ENCODE results near the gene SVOPL. TPM values are rescaled to one million over a fixed set of nuclear protein-coding genes. Genes with fewer than 3 reads are reported as not detected.

The SVOPL gene
- polyA plus RNA-seq, 4 donors = 2.3 to 5.1 (median 2.9) TPM

DNA sequence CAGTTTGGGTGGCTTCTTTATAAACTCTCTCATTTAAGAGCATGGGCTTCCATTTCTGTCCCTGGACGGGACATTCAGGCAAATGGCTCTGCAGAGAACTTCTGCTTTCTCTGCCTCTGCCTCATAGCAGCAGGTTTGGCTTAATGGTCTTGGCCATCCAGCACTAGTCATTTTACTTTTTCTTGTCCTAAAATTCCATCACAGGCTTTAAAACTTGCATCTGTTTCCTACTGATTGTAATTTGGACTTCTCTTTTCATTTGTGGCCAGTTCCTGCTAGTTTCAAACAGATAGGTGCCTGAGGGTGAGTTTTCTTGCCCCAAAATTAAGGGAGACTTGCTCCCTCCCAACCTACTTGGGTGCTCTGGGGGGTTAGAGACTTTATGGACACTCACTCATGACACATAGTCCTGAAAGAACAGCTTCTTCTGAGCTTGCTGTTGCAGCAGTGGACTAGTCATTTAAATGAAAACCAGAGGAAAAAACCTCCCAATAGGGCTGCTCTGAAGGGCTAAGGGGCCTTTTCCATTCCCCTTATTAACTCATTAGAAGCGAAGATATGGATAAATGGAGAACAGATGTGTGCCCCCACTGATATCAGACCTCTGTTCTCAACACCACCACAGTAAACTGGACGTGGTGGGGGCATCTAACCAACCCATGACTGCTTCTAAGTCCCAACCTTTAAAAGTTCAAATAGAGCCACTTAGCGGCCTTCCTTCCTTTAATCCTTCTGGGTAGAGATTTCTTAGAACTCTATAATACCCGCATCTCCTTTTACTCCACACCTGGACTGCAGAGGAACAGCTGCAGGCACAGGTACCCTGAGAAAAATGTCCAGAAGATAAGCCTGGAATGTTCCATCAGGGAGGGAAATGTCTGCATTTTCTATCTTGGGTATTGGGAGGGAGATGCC lies 38.8 kb downstream of the SVOPL start:
- no peak for DNase-seq (ENCODE audit: low read depth in 4 of 4, low spot score in 3 of 4)

DNA sequence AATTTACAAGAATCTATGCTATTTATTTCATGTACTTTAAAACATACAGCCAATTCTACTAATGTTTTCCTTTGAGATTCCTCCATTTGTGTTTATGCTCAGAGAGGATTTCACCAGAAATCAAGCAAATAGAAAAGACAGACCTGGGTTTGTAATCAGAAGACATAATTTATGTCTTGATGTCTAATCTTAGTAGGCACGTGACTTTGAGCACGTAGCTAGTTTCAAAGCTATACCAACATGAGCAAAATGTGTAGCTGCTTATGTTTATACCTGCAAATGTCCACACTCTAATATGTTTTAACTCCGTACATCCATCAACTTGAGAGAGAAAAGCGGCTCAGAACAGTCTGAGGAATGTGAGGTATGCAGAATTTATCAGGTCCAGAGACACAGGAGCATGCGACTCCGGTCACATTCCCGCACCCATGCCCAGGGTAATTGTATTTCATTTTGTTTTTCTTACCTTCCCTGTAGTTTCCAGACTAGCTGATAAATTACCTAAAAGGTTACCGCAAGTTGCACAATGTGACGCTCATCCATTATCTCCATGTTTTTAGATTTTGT lies 40.0 kb downstream of the SVOPL start:
- DNase-seq (ENCODE audit: low read depth in 4 of 4, low spot score in 3 of 4) = no peak

DNA sequence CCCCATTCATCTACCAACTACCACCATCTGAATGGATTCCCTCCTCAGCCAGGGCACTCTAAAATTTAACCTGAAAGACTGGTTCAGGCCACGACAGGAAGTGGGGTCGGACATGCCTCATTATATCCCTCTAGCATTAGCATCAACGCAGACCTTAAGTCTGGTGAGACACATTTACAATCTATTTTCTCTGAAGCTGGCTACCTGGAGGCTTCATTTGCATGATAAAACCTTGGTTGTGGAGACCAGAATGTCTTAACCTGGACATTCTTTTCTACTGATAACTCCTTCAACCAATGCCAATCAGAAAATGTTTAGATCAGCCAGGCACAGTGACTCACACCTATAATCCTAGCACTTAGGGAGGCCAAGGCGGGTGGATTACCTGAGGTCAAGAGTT lies 42.3 kb downstream of the SVOPL start:
- DNase-seq (ENCODE audit: low read depth in 4 of 4, low spot score in 3 of 4) = no peak

DNA sequence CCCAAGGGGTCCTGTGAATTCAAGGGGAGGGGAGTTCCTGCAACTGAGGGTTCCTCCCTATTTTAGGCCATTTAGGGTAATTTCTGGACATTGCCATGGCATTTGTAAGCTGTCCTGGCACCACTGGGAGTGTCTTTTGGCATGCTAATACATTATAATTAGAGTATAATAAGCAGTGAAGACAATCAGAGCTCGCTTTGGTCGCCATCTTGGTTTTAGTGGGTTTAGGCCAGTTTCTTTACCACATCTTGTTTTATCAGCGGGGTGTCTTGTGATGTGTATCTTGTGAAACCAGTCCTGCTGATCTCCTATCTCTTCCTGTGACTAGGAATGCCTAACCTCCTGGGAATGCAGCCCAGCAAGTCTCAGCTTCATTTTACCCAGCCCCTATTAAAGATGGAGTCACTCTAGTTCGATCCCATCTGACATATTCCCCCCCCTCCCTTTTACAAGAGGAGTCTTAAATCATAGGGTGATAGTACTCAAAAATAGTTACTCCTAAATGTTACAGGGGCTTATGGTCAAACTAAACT lies 43.2 kb downstream of the SVOPL start:
- no peak for DNase-seq (ENCODE audit: low read depth in 4 of 4, low spot score in 3 of 4)

DNA sequence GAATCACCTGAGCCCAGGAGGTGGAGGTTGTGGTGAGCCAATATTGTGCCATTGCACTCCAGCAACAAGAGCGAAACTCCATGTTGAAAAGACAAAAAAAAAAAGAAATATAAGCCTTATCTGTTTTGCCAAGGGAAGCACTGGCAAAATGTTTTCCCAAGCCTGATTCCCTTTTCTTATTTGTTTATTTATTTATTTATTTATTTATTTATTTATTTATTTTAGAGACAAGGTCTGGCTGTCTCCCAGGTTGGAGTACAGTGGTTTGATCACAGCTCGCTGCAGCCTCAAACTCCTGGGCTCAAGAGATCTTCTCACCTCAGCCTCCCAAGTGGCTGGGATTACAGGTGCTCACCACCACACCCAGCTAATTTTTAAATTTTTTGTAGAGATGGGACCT lies 44.2 kb downstream of the SVOPL start:
- no peak for DNase-seq (ENCODE audit: low read depth in 4 of 4, low spot score in 3 of 4)

DNA sequence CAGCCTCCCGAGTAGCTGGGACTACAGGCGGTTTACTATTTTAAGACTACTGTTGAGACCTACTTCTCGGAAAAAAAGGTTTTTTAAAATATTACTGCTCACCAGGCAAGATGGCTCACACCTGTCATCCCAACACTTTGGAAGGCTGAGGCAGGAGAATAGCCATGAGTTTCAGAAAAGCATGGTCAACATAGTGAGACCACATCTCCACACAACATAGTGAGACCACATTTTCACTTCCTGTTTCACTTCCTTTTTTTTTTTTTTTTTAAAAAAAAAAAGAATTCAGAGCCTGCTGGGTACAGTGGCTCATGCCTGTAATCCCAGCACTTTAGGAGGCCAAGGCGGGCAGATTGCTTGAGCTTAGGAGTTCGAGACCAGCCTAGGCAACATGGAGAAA lies 46.5 kb downstream of the SVOPL start:
- no peak for DNase-seq (ENCODE audit: low read depth in 4 of 4, low spot score in 3 of 4)

DNA sequence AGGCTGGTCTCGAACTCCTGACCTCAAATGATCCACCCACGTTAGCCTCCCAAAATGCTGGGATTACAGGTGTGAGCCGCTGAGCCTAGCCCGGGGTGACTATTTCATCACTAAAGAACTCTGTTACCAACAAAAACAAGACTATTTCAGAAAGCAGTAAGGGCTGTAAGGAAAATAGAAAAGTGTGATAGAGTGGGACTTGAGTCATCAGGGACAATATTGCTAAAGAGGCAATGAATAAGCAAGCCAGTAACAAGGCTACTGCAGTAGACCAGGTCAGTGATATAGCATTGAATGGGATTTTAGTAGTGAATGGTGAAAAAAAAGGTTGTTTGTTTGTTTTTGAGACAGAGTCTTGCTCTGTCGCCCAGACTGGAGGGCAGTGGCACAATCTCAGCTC lies 51.7 kb downstream of the SVOPL start:
- DNase-seq (ENCODE audit: low read depth in 4 of 4, low spot score in 3 of 4) = no peak

DNA sequence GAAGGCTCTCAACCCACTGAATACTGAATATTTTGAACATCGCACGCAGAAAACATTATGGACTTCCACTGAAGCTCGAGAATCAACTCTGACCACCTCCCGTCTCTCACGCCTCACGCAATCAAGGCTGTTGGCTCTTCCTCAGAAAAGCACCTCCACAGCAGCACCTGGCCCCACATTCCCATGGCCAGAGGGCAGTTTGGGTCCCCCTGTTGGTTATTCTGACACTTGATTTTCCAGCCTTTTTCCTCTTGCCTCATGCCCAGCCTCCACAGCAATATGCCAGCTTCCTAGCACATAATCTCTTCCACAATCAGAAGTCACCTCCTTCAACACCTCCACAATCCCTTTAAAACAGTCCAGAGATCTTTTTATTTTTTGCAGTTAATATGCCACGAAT lies 55.9 kb downstream of the SVOPL start:
- DNase-seq (ENCODE audit: low read depth in 4 of 4, low spot score in 3 of 4) = no peak

DNA sequence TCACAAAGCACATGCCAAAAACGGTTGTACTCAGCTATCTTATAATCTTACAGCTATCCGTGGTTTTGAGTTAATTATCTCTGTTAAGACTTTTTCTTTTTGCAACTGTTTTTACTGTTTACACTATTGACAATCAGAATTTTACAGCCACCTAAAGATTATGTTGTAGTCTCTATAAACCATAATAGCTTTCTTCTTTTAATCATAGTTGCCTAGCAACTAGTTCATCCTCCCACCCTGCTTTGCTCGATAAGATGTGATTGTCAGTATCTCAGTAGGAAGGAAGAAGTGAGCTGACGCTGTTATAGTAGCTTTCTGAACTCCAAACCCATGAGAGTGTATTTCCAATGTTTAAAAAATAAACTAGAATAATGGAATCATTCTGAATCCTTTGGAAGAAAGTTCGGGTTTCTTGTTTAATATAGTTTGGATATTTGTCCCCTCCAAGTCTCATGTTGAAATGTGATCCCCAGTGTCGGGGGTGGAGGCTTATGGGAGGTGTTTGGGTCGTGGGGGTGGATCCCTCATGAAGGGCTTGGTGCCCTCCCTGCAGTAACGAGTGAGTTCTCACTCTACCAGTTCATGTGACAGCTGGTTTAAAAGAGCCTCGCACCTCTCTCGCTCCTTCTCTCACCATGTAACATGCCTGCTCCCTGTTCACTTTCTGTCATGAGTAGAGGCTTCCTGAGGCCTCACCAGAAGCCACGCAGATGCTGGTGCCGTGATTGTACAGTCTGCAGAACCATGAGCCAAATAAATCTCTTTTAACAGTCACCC lies 68.1 kb downstream of the SVOPL start:
- no peak for DNase-seq (ENCODE audit: low read depth in 4 of 4, low spot score in 3 of 4)

DNA sequence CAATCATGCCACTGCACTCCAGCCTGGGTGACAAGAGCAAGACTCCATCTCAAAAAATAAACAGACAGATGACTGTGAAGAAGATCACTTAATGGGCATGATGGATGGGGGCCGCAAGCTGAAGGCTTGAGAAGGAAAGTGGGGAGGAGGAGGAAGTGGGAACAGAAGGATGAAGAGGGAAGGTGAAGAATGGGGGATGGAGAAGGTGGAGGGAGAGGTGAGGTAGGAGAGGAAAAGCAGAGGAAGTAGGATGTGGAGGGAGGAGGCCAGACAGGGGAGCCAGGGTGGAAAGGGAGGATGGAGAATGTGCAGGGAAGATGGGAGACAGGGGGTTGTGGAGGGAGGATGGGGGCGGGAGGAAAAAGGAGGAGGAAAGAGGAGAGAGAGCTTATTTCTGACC lies 68.8 kb downstream of the SVOPL start:
- DNase-seq (ENCODE audit: low read depth in 4 of 4, low spot score in 3 of 4) = no peak

DNA sequence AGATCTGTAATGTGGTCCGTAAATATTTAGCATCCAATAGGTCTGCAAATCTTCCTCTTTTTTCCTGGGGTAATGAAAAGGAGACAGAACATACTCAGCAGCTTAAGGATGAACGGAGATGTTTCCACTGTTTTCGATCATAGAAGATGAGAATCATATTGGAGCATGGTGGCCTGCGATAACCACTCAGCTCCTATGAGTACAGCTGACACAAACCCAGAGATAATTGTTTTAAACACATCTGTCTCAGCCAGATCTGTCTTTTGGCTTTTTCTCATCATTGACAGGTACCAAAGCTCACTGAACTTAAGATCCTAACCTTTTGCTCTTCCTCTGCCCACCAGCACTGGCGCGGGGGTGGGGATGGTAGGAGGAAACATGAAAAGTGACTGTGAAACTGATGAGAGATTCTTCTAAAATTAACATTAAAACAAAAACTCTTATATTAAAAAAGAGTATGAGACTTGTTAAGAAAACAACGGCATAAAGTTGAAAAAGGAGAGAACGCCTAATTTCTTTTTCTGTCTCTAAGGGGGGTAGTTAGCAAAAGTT lies 71.0 kb downstream of the SVOPL start:
- DNase-seq (ENCODE audit: low read depth in 4 of 4, low spot score in 3 of 4) = no peak

DNA sequence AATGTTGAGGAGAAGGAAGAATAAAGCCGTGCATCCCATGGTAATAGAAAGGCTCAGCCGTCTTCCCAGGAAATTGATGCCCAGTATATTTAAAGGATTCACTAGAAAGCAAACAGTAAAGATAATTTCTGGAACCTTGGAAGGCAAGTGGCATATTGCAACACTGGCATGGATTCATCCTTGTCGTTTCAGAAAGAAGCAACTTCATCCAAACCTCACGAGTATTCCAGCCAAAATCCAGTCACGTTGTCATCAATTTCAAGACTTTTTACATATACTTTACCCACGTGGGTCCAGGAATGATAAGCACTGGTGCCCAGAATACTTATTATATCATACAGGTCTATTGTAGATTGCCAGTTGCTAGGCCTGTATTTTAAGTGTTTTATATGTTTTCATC lies 73.8 kb downstream of the SVOPL start:
- DNase-seq (ENCODE audit: low read depth in 4 of 4, low spot score in 3 of 4) = no peak

DNA sequence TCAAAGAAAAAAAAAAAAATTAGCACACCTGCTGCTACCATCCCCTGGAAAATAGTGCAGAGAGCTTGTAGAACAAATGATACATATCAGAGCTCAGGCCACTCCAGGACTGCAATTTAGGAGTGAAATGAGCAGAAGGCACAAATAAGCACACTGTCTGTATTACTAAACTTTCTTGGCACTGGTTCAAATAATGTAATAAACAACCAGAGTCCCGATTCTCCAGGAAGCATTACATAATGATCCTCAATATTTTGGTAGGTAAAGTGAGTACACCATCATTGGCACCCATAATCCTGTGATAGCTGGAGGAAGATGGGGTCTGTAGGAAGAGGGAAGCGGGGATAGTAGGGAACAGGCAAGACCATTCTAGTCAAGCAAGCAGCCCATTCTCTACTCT lies 74.3 kb downstream of the SVOPL start:
- no peak for DNase-seq (ENCODE audit: low read depth in 4 of 4, low spot score in 3 of 4)

DNA sequence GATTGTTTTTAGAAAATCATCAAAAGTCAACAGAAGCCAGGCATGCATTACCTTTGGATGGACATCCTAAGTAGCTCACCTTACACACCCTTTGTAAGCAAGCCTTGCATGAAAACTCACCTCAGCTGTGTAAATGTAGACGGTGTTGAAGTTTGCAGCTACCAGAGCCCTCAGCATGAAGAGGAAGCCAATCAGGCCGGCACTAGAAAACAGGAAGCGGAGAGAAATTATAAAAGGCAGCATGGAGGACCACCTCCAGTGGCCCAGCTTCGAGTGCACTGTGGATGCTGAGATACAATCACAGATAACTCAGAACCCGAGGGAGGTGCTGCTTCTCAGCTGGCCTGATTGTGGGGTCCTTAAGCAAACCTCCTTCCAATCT lies 75.3 kb downstream of the SVOPL start:
- no peak for DNase-seq (ENCODE audit: low read depth in 4 of 4, low spot score in 3 of 4)

DNA sequence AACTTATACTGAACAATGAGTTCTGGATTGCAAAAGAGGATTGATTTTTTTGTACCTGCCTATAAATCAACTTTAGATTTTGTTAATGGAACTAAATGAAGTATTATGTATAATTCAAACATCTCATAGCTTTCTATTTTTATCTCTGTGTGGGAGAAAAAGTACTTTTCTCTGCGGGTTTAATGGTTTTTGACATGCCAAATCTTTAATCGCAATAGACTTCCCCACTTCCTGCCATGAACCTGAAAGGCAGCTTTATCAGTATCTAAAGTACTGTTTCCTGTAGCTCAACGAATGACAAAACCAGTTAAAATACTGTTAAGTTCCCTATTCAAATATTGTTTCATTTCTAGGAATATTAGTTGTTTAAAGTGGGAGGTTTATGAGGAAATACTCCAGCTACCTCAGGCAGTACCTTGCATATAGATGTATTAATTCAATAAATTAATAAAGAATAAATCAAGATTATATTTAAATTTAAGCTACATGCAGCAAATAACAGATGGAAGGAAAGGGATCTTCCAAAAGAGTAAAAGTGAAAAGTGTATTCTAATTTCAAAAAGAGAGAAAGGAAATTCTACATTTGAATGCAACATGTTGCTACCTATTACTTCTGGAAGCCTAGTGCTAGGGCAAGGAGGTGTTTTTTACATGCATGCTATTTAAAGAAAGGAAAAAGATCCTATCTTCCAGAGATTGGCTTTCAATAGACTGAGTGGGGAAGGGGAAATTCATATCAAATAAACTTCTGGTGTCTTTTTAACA lies 75.9 kb downstream of the SVOPL start:
- DNase-seq (ENCODE audit: low read depth in 4 of 4, low spot score in 3 of 4) = no peak

DNA sequence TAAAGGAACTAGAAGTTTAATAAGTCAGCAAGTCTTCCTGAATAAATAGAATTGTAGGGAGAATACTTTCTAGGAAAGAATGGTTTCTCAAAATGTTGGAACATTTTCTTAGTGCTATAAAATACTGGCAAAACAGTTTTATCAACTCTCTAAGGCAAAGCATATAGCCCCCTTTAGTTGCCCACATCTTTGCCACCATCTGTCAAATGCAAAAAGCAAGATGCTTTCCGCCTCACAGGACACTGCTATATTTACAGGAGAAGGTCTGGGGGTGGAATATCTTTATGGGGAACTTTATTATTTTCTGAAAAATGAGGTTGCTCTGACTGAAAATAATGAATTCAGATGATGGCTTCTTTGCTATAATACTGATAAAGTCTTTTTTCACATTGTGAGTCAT lies 78.3 kb downstream of the SVOPL start:
- DNase-seq (ENCODE audit: low read depth in 4 of 4, low spot score in 3 of 4) = no peak

DNA sequence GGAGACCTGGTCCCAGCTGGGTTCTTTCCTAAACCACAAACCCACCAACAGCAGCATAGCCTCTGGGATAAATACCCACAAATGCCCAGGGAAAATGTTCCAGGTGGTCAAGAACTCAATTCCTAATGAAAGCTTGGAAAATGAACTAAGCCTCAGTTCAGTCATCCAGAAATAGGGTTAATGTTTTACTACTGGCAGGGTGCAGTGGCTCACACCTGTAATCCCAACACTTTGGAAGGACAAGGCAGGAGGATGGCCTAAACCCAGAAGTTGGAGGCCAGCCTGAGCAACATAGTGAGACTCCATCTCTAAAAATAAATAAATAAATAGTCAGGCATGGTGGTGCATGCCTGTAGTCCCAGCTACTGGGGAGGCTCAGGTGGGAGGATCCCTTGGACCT lies 82.2 kb downstream of the SVOPL start:
- no peak for DNase-seq (ENCODE audit: low read depth in 4 of 4, low spot score in 3 of 4)

DNA sequence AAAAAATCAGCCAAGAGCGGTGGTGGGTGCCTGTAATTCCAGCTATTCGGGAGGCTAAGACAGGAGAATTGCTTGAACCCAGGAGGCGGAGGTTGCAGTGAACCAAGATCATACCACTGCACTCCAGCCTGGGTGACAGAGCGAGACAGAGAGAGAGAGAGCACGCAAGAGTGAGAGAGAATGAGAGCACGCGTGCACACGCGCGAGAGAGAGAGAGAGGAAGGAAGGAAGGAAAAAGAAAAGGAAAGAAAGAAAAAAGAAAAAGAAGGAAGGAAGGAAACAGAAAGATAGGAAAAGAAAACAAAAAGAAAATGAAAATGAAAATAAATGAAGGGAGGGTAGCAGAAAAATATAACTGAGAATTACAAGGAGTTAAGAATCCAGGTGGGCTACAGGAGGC lies 82.7 kb downstream of the SVOPL start:
- DNase-seq (ENCODE audit: low read depth in 4 of 4, low spot score in 3 of 4) = no peak

DNA sequence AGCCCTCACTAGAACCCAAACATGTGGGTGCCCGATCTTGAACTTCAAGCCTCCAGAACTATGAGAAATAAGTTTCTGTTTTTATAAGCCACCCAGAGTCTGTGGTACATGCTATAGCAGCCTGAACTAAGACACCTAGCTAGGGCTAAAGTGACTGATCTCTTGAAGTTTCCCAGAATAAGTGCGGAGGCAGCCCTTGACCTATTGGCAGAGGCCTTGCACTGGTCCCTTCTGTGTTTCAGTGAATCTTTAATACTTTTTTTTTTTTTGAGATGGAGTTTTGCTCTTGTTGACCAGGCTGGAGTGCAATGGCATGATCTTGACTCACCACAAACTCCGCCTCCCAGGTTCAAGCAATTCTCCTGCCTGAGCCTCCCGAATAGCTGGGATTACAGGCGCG lies 85.1 kb downstream of the SVOPL start:
- DNase-seq (ENCODE audit: low read depth in 4 of 4, low spot score in 3 of 4) = no peak

DNA sequence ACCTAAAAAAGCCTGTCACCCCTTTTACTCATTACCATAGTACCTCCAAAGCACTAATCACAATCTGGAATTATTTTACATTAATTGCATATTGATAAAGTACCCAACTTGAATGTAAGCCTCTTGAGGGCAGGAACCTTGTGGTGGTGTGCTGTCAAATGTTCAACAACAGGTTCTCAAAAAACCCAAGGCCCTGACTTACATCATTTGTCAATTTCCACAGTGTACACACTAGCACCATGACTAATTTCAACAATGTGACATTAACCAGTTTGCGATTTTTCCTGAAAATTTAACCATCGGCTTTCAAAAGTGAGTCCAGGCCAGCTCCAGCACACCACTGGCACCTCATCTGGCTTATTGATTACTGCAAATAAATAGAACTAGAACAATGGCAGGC lies 87.5 kb downstream of the SVOPL start:
- DNase-seq (ENCODE audit: low read depth in 4 of 4, low spot score in 3 of 4) = no peak

Data from right renal pelvis (tissue), 4 donors.